GM13976 (cell line): ENCODE measurements around the gene OSBPL5.

ENCODE experiments used
- DNase-seq: peaks from one replicate; pipeline ENCODE4 v3.0.0; 2012; ENCODE audit warnings: low spot score
- in situ Hi-C: fragments of 300-500 bp; cut with MboI; formaldehyde crosslinking; loops from one replicate; pipeline ENCODE4 v1.12.0; 2022; ENCODE audit warnings: low sequenced_read_pairs, mixed read lengths, inconsistent platforms; ENCODE audit not compliant: unreplicated experiment
- TF ChIP-seq, protein P1 (sequence below): IDR thresholded peaks from 2 replicates; pipeline ENCODE4 v1.5.1; 2012; ENCODE audit warnings: borderline replicate concordance, mild to moderate bottlenecking; ENCODE audit not compliant: insufficient read depth; ENCODE audit errors: extremely low read depth, missing control alignments, control extremely low read depth

The OSBPL5 gene

GRCh38 chr11:3165152-3165705, at the start of gene OSBPL5:
TSS of gene OSBPL5 (minus strand) at chr11:3165310. CDS start at chr11:3129148, 36,162 bp downstream.
- TF ChIP-seq, protein P1, sequence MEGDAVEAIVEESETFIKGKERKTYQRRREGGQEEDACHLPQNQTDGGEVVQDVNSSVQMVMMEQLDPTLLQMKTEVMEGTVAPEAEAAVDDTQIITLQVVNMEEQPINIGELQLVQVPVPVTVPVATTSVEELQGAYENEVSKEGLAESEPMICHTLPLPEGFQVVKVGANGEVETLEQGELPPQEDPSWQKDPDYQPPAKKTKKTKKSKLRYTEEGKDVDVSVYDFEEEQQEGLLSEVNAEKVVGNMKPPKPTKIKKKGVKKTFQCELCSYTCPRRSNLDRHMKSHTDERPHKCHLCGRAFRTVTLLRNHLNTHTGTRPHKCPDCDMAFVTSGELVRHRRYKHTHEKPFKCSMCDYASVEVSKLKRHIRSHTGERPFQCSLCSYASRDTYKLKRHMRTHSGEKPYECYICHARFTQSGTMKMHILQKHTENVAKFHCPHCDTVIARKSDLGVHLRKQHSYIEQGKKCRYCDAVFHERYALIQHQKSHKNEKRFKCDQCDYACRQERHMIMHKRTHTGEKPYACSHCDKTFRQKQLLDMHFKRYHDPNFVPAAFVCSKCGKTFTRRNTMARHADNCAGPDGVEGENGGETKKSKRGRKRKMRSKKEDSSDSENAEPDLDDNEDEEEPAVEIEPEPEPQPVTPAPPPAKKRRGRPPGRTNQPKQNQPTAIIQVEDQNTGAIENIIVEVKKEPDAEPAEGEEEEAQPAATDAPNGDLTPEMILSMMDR = no peak
- in situ Hi-C loops = no loop called here
- DNase-seq = no peak

DNA sequence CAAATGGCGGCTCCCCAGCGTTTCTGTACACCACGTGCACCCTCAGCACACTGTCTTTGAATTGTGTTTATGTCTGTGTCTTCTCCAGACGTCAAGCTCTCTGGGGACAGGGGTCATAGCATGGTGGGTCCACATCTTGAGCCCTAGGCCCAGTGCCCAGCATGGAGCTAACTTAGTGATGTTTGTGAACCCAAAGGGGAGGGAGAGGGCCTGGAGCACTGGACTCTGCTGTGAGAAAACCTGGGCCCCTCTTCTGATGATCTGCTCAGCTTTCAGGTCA, 49.2 kb upstream of the OSBPL5 start:
- in situ Hi-C loops = no loop called here
- DNase-seq = no peak
- TF ChIP-seq, protein P1 = no peak

GRCh38 chr11:3213659-3214419, 48.7 kb upstream of the OSBPL5 start:
- in situ Hi-C loops = no loop called here
- TF ChIP-seq, protein P1 = no peak
- DNase-seq = no peak

GRCh38 chr11:3208272-3208671, 43.2 kb upstream of the OSBPL5 start:
- in situ Hi-C loops = no loop called here
- DNase-seq = no peak

GRCh38 chr11:3207526-3208189, 42.5 kb upstream of the OSBPL5 start:
- in situ Hi-C loops = no loop called here
- no peak for DNase-seq
- TF ChIP-seq, protein P1 = no peak

More at GRCh38 chr11:3208272-3208671, 43.2 kb upstream of the OSBPL5 start:
- TF ChIP-seq, protein P1 = no peak

DNA sequence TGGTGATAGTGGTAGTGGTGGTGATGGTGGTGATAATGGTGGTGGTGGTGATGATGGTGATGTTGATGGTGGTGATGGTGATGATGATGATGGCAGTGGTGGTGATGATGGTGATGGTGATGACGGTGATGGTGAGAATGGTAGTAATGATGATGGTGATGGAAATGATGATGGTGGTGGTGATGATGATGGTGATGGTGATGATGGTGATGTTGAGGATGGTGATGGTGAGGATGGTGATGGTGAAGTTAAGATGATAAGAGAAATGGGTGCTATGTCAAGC, 41.8 kb upstream of the OSBPL5 start:
- in situ Hi-C loops = no loop called here
- DNase-seq = no peak
- TF ChIP-seq, protein P1 = no peak
